GM19023 (cell line): ENCODE measurements around the gene HOXA1.

Experiments
- ATAC-seq: cut with Tn5 transposase; IDR thresholded peaks from one replicate; pipeline ENCODE4 v1.9.1; 2021; ENCODE audit warnings: mild to moderate bottlenecking, moderate library complexity; ENCODE audit not compliant: unreplicated experiment

The HOXA1 gene

GRCh38 chr7:27132214-27132613, 36.4 kb upstream of the HOXA1 start:
- ATAC-seq: no peak

DNA sequence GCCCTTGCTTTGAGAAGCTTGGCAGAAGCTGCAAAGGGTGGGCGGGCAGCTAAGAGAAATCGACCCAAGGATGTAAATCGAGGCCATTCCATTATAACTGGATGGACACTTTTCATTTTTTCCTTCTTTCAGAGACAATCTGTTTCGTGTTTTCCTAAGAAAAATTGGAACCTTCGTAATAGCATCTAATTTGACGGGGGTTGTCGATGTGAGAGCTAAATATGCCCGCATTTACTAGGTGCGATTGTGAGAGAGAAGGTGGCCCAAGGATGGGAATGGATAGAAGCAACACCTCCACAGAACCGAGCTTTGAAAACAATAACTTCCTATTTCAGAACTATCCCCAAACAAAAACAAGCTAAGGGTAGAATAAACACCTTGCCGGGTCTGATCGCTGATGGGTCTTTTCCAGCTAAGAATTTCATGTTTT, 35.6 kb upstream of the HOXA1 start:
- ATAC-seq: no peak

DNA sequence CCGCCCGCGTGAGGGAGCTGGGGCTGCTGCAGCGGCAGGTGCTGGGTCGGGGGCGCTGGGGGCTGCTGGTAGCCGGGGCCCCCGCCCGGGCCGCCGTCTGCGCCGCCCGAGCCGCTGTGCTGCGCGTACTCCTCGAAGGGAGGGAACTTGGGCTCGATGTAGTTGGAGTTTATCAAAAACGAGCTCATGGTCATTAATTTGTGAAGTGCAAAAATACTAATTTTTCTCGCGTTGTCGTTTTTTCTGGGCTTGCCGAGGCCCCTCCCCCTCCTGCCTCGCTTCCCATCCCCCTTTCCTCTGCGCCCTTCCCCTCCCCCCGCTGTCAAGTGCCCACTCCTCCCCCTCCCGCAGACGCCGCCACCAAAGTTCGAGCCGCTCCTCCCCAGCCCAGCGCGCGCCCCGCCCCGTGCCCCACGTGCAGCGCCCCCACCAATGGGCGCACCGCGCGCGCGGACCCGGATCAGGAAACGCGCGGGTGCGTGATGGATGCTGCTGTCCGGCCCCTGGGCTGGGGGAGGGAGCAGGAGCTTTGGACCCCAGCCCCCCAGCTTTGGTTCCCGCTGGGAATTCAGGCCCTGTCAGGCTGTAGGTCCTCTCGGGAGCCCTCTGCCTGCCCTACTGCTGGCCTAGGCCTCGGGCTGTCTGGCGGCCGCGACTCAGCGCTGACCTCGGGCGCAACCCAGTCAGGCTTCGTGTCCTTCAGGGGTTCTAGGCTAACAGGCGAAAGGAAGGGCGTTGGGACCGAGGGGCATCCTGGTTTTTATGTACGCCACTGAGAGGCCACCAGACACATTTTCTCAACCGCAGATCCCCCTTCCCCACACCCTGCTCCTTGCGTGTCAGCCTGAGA, 35.0 kb upstream of the HOXA1 start, which contains the start of gene HOXA4:
HOXA4 (minus strand) TSS at position 218 of the 850 bp plus-strand sequence; CDS start at position 194, 24 bp downstream.
- no peak for ATAC-seq

- no peak for ATAC-seq
Measured at GRCh38 chr7:27129729-27130539, 34.1 kb upstream of the HOXA1 start.

DNA sequence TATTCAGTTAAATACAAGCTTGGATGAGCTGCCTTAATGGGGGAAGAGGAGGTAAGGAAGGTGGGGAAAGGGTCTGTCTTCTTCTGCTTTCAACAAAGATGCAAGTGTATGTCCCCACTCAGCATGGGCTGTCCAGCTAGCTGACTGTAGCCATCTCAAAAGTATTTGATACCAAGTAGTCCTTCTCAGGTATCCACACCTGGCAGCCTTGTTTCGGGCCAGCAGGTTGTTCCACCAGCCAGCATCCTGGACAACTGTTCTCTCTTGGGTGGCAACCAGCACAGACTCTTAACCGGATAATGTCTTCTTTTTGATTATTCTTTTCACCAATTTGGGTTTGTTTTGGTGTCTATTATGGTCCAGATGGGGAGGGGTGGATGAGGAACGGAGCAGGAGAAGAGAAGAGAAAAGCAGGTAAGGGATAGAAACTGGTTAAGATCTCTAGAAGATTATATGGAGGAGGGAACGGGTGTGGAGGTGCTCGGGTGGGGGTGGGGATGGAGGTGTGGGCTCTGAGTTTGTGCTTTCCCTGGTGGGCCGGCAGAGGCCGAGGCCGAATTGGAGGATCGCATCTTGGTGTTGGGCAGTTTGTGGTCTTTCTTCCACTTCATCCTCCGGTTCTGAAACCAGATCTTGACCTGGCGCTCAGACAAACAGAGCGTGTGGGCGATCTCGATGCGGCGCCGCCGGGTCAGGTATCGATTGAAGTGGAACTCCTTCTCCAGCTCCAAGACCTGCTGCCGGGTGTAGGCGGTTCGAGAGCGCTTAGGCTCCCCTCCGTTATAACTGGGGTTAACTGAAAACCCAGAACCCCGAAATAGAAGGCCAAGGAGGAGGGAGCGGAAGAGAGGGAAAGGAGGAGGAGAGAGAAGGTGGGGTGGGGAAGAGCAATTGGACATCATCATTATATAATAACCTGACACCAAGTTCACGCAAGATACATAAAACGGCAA, 33.3 kb upstream of the HOXA1 start:
- ATAC-seq: no peak

DNA sequence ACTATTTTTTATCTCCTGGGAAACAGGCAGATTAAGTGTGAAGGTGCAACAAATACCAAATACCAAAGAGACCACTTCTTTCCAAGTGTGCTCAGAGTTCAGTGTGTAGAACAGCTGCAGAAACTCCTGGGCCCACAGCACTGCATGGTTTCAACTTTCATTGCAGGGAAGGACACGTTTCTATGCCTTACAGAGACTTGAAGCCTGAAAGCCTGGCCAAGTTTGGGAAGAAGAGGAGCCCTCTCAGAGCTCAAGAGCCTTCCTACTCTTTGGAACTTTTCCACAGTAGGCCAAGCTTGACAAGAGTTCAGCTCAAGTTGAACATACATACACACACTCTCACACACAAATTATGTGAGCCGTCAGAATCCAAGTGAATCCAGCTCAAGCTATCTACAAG, 32.2 kb upstream of the HOXA1 start:
- no peak for ATAC-seq

DNA sequence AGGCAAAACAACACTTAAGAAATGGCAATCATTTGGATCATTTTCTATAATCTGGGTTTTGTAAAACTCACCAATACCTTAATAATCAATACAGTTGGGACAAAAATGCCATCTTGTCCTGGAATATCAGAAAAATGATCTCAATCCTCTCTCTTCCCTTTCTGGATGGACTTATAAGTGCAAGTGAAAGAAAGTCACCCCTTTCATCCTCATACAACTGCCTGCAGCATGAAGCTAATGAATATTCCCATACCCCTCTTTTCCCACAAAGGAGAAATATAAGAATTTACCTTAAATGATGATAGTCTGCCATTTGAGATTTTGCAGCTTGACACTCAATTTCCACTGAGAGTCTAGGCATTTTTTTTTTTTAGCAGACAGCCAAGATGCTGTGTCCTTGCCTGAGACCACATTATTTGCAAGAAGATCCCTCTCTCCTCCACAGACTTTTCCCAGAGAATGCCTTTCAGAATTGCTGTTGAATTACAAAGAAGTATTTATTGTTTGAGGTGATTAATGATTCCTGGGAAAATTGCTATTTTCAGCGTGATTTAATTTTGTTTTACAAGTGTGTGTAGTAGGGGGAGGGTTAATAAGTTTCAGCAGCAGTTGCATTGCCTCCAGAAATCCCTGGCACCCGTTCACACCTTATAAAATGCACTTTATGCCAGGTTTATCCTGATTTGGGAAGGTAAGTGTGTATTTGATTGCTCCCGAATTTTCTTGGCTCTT, 31.0 kb upstream of the HOXA1 start:
- ATAC-seq: no peak

DNA sequence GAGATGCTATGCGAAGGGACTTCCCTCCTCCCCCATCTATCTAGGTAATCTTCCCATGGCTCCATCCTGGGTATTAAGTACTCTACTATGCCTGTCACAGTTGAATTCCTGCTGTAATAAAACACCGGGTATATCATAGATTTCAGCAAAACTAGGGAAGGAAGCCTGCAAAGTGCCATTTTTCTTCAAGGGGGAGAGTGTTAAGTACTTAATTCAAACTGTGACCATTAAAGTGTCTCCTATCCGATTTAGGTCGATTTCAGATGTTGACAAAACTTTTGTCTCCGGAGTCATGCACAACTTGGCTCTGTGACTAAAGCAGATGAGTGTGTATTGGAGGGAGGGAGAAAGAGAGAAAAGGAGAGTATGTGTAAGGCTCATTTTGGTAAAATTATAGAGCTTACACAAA, 30.2 kb upstream of the HOXA1 start:
- no peak for ATAC-seq

- no peak for ATAC-seq
Measured at GRCh38 chr7:27124902-27125689, 29.3 kb upstream of the HOXA1 start.

GRCh38 chr7:27124096-27124901, 28.5 kb upstream of the HOXA1 start:
- no peak for ATAC-seq

DNA sequence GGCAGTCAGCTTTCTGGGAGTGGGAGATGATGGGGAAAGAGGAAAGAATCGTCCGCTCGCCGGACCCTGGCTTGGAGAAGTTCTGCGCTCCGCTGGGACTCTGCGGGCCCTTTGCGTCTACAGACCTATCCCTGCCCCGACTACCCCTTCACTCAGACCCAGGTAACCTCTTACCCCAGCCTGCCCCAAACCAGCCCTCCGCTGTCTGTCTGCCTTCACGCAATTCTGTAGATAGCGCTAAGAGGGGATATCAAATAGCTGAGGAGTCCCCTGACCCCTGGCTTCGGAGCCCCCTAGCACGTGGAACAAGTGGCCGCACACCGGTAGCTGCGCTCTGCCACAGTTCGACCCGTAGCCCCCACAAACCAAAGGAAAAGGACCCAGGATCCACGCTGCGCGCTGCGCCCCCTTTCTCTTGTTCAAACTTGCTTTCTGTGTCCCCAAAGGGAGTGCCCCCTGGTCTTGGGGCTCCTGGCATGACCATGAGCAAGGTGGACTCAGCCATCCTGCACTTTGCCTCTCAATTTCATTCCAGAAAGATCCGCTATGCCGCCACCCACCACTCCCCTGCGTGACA, 27.8 kb upstream of the HOXA1 start:
- ATAC-seq: no peak

GRCh38 chr7:27123007-27123476, 27.2 kb upstream of the HOXA1 start:
- ATAC-seq: no peak

GRCh38 chr7:27122077-27122910, 26.5 kb upstream of the HOXA1 start:
- no peak for ATAC-seq

DNA sequence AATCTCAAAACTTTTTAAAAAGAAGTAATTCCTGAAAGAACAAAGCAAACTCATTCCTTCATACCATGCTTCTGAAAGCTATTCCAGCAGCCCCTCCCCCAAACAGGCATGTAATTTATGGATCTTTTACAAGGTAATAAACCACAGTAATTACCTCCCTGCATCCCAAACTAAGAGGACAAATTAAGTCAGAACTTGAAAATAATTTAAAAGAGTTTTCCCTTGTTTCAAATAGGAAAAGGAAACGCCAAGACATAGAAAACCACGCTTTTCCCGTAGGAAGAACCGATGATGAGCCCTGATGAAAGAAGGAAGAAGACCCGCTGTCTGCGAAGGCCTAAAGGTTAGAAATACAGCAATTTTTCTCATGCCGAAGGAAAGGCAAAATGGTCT, 25.9 kb upstream of the HOXA1 start:
- no peak for ATAC-seq

DNA sequence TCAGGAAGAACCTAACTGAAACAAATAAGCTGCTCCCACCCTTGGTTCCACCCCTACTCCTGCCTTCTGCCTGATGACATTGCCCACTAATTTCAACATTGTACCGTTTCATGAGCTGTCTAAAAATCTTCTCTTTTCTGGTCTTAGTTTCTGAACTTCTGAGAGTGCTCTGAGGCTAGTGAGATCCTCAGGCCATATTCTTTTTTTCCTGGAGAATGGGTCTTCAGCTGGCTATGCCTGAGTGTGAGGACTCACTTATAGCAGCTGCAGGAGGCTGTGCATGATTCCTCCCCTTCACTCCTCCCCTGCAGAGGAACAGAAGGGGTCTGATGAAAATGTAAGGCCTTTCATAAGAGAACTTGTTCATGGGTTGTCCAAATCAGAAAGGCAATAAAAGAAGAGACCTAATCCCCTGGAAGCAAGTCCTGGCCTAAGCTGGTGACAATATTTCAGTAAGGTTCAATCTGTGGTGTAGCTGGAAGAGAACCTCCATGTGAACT, 23.7 kb upstream of the HOXA1 start:
- ATAC-seq: no peak

DNA sequence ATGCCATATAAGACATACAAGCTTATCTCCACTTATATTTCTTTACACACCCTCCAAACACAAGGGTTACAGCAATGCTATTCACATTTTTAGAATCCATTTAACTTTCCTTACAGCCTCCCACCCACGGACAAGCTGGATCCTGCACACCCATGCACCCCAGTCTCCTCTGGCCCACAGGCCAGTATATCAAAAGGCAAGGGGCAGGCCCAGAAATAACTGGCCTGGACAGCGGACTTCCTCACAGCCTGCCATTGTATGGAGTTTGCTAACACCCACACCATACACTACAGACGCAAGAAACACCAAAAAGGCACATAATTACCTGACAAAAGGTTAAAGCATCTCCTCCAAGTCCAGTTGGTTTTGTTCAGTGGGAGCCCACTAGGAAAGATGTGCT, 22.8 kb upstream of the HOXA1 start:
- ATAC-seq: no peak

- ATAC-seq: no peak
Measured at GRCh38 chr7:27117887-27118491, 22.2 kb upstream of the HOXA1 start.
